ENCODE results near the gene TINCR.

TINCR gene

DNA sequence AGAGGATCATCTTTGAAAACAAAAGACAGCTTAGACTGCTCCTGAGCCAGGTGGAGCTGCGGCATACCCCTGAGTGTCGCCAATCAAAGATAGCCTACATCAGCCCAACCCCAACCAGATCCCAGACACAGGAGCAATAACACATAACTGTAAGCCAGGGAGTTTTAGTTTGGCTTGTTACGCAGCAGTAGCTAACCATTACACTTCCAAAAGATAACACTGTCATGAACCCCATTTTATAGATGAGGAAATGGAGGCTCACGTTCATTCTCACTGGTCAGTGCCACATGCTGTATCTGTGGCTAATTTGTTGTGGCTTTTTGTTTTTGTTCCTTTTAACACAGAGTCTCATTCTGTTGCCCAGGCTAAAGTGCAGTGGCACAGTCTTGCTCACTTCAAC, 47.3 kb downstream of the TINCR start:
- Histone ChIP-seq H3K9me3 (ENCODE audit: control insufficient read depth, low read length) (peaks cover 3% of the 10 kb centered on the region), H3K27ac (ENCODE audit: insufficient read depth, low read depth, low read length, poor library complexity, severe bottlenecking) (no peak overlapping the region), H3K4me3 (ENCODE audit: insufficient read depth, low read depth, low read length) (no peak overlapping the region), H3K27me3 (ENCODE audit: control insufficient read depth, insufficient read depth, low read length, poor library complexity, severe bottlenecking) (no peaks in the 10 kb centered on the region), H3K4me1 (ENCODE audit: control insufficient read depth, insufficient read depth, low read length) (peaks cover 8% of the 10 kb centered on the region), H3K36me3 (ENCODE audit: control insufficient read depth, insufficient read depth, low read length) (no peaks in the 10 kb centered on the region)
- 89 to 94% methylated on average over 4 of the region's 4 CpGs for WGBS, 2 experiments

DNA sequence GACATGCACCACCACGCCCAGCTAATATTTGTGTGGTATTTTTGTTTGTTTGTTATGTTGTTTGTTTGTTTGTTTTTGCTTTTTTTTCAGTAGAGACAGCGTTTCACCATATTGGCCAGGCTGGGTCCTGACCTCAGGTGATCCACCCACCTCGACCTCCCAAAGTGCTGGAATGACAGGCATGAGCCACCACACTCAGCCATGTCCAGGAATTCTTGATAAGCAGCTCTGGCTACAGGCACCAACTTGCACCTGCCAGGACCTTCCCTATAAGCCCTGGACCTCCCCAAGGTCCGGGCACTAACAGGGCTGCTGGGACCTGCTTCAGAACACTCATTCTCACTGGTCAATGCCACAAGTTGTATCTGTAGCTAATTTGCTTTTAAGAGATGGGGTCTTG, 48.7 kb downstream of the TINCR start:
- H3K27me3 ChIP-seq (ENCODE audit: control insufficient read depth, insufficient read depth, low read length, poor library complexity, severe bottlenecking) = no peaks in the 10 kb centered on the region
- H3K9me3 ChIP-seq (ENCODE audit: control insufficient read depth, low read length) = peaks cover 3% of the 10 kb centered on the region
- 78 to 84% methylated on average over 4 of the region's 4 CpGs for WGBS, 2 experiments
- H3K36me3 ChIP-seq (ENCODE audit: control insufficient read depth, insufficient read depth, low read length) = no peaks in the 10 kb centered on the region
- H3K4me1 ChIP-seq (ENCODE audit: control insufficient read depth, insufficient read depth, low read length) = peaks cover 3% of the 10 kb centered on the region
- no peak overlapping the region for H3K27ac ChIP-seq (ENCODE audit: insufficient read depth, low read depth, low read length, poor library complexity, severe bottlenecking)
- no peak overlapping the region for H3K4me3 ChIP-seq (ENCODE audit: insufficient read depth, low read depth, low read length)

DNA sequence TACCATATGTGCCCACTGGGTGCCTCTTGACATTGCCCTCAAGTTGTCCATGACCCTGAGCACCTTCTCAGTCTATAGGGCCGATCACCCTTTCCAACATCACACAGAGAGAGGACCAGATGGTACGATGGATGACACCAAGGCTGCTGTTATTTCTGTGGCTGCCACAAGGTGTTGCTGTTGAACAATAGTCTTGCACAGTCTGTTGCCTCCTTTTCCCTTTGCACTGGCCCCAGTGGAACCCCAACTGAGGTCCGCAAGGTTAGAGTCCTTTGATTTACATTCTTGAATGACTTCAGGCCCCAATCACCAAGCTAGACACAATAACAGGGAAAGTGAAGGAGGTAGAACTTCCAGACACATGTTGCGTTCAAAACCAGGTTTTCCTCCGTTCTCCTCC, 52.0 kb downstream of the TINCR start:
- WGBS, 2 experiments = 78 to 88% methylated on average over 5 of the region's 5 CpGs
- no peaks in the 10 kb centered on the region for H3K36me3 ChIP-seq (ENCODE audit: control insufficient read depth, insufficient read depth, low read length)
- H3K4me3 ChIP-seq (ENCODE audit: insufficient read depth, low read depth, low read length) = no peak overlapping the region
- H3K4me1 ChIP-seq (ENCODE audit: control insufficient read depth, insufficient read depth, low read length) = no peaks in the 10 kb centered on the region
- H3K9me3 ChIP-seq (ENCODE audit: control insufficient read depth, low read length) = peaks cover 3% of the 10 kb centered on the region
- H3K27ac ChIP-seq (ENCODE audit: insufficient read depth, low read depth, low read length, poor library complexity, severe bottlenecking) = no peak overlapping the region
- no peaks in the 10 kb centered on the region for H3K27me3 ChIP-seq (ENCODE audit: control insufficient read depth, insufficient read depth, low read length, poor library complexity, severe bottlenecking)

DNA sequence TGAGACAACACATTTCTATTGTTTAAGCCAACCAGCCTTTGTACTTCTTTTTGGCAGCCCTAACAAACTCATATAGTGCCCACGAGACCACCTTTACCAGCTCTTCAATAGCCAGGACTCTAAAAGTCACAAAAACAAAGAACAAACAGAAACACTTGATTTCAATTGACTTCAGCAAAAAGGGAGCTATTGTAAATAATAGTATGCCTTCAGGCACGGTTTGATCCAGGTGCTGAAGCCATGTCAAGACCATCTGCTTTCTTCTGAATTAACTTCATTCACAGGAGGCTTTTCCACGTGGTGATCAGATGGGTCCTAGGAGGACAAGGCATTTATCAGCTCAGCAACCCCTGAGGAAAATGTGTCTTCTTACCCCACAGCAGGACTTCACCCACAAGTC, 53.8 kb downstream of the TINCR start:
- no peak overlapping the region for H3K27ac ChIP-seq (ENCODE audit: insufficient read depth, low read depth, low read length, poor library complexity, severe bottlenecking)
- no peaks in the 10 kb centered on the region for H3K36me3 ChIP-seq (ENCODE audit: control insufficient read depth, insufficient read depth, low read length)
- H3K4me3 ChIP-seq (ENCODE audit: insufficient read depth, low read depth, low read length) = no peak overlapping the region
- H3K9me3 ChIP-seq (ENCODE audit: control insufficient read depth, low read length) = peaks cover 3% of the 10 kb centered on the region
- no peaks in the 10 kb centered on the region for H3K27me3 ChIP-seq (ENCODE audit: control insufficient read depth, insufficient read depth, low read length, poor library complexity, severe bottlenecking)
- no peaks in the 10 kb centered on the region for H3K4me1 ChIP-seq (ENCODE audit: control insufficient read depth, insufficient read depth, low read length)
- 66 to 75% methylated on average over 3 of the region's 3 CpGs for WGBS, 2 experiments

DNA sequence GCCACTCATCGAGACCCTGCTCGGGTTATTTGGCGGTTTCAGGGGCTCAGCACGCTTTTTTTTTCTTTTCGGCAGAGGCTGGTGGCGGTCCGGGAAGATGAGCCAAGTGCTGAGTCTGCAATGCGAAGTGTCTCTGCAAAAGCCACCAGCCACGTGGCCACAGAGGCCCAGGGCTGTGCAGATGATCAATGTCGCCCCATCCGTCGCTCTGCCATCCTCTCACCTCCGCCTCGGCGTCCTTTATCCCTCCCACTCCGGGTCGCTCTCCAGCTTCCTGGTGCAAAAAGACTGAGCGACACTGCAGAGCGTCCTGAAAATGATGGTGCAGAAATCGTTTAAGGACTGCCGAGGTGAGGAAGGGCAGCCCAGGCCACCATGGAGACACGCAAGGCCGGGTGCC, 55.0 kb downstream of the TINCR start:
- no peak overlapping the region for H3K27ac ChIP-seq (ENCODE audit: insufficient read depth, low read depth, low read length, poor library complexity, severe bottlenecking)
- 85% methylated on average over 23 of the region's 23 CpGs for WGBS, 2 experiments

More for the DNA sequence above, 55.0 kb downstream of the TINCR start:
- Histone ChIP-seq H3K36me3 (ENCODE audit: control insufficient read depth, insufficient read depth, low read length) (no peaks in the 10 kb centered on the region), H3K9me3 (ENCODE audit: control insufficient read depth, low read length) (peaks cover 3% of the 10 kb centered on the region), H3K4me3 (ENCODE audit: insufficient read depth, low read depth, low read length) (no peak overlapping the region), H3K27me3 (ENCODE audit: control insufficient read depth, insufficient read depth, low read length, poor library complexity, severe bottlenecking) (no peaks in the 10 kb centered on the region), H3K4me1 (ENCODE audit: control insufficient read depth, insufficient read depth, low read length) (no peaks in the 10 kb centered on the region)

Data from ectodermal cell (in vitro differentiated cells).